ENCODE data around the gene MEIS1.

Gene MEIS1

DNA sequence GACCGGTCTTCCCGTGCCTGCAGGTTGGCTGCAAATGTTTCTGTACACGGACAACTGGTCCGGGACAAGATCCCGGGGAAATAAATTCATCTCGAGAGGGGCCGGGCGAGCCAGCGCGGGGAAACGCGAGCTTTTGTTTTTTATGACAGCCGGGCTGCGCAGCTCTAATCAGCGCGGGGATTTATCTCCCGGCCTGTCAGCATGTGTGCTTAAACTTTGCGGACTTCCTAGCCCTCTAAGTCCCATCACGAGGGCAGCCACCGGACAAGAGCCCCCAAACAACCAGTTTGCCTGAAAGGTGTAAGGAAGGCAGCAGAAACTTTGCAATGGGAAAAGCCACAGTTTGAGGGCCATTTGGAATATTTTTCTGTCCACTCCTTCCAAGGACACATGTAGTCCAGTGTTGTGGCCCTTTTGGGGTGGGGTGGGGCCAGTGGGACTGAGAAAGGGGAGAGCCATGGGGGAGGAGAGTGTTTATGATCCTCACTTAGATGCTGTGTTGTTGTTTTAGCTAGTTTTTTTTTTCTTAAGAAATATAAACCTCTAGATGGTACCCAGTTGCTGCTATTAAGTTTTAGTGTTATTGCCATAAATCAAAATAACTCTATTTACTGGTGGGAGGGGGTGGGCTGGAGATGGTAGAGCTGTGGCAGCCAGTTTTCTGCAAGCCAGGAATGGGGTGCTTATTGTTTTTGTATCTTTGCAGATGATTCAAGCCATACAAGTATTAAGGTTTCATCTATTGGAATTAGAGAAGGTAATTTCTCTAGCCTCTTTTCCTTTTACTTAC lies 6.0 kb downstream of the MEIS1 start:
- peak; percentile 64 for DNase-seq (ENCODE audit: low read depth)
- H3K4me3 ChIP-seq (ENCODE audit: control insufficient read depth, low read depth, low read length), result peak overlapping the region; percentile 74
- TF ChIP-seq, protein P1, sequence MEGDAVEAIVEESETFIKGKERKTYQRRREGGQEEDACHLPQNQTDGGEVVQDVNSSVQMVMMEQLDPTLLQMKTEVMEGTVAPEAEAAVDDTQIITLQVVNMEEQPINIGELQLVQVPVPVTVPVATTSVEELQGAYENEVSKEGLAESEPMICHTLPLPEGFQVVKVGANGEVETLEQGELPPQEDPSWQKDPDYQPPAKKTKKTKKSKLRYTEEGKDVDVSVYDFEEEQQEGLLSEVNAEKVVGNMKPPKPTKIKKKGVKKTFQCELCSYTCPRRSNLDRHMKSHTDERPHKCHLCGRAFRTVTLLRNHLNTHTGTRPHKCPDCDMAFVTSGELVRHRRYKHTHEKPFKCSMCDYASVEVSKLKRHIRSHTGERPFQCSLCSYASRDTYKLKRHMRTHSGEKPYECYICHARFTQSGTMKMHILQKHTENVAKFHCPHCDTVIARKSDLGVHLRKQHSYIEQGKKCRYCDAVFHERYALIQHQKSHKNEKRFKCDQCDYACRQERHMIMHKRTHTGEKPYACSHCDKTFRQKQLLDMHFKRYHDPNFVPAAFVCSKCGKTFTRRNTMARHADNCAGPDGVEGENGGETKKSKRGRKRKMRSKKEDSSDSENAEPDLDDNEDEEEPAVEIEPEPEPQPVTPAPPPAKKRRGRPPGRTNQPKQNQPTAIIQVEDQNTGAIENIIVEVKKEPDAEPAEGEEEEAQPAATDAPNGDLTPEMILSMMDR (conservative IDR thresholded peaks at IDR 0.05; ENCODE audit: control insufficient read depth, insufficient read depth, low read depth, low read length), result no peak

DNA sequence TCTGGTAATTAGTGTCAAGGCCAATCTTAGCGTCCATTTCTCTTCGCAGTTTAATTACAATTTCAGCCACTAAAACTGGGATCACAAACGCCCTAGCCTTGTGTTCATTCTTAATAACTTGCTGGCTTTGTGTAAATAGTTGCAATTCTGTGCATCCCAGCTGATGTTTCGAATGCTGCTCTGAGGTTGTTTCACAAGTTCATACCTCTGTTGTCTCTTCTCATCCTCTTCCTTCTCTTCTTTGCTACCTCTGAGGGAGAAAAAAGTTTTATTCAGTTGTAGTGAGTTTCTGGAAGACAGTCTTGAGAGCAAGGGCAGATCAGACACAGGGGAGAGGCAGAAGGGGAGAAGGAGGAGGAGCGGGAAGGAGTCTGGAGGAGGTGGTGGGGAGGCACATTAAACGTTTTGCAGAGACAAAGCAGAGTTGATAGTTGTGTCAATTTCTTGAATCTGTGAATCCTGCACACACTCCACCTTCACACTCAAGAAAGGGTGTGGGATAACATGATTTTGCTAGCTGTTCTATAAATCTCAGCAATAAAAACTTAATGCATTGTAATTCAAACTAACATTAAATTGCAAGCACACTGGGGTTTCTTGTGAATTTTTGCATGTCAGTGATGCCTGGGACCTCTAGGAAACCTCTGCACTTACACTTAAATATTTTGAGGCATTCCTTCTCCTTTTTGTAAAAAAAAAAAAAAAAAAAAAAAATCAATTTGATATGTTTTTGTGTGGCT lies 6.8 kb downstream of the MEIS1 start:
- peak overlapping the region; percentile 74 for H3K4me3 ChIP-seq (ENCODE audit: control insufficient read depth, low read depth, low read length)
- TF ChIP-seq, protein P1 (conservative IDR thresholded peaks at IDR 0.05; ENCODE audit: control insufficient read depth, insufficient read depth, low read depth, low read length), result no peak
- DNase-seq (ENCODE audit: low read depth), result peak; percentile 42

DNA sequence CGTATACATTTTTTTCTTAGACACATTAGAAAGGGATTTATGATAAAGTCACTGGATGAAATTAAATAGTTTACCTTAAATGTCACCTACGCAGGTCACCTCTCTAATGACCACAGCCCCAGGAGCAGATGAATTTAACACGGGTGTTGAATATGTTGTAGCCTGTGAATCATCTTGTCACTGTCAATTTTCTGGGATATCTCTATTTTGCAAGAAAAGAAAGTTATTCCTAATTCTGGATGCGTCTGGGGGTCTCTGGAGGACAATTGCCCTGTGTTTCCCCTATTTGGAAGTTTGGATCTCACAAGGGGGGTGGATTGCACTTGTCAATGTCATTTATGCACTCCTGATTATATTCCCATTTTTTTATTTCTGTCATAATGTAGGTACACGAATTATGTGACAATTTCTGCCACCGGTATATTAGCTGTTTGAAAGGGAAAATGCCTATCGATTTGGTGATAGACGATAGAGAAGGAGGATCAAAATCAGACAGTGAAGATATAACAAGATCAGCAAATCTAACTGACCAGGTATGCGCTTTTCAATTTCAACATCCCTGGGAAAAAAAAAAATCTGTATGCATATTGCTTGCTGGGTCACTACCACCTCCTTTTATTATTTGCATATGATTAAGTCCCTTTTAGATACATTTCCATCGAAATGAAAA lies 7.7 kb downstream of the MEIS1 start:
- no peak for DNase-seq (ENCODE audit: low read depth)
- H3K4me3 ChIP-seq (ENCODE audit: control insufficient read depth, low read depth, low read length), result peak overlapping the region; percentile 33
- TF ChIP-seq, protein P1 (conservative IDR thresholded peaks at IDR 0.05; ENCODE audit: control insufficient read depth, insufficient read depth, low read depth, low read length), result no peak

DNA sequence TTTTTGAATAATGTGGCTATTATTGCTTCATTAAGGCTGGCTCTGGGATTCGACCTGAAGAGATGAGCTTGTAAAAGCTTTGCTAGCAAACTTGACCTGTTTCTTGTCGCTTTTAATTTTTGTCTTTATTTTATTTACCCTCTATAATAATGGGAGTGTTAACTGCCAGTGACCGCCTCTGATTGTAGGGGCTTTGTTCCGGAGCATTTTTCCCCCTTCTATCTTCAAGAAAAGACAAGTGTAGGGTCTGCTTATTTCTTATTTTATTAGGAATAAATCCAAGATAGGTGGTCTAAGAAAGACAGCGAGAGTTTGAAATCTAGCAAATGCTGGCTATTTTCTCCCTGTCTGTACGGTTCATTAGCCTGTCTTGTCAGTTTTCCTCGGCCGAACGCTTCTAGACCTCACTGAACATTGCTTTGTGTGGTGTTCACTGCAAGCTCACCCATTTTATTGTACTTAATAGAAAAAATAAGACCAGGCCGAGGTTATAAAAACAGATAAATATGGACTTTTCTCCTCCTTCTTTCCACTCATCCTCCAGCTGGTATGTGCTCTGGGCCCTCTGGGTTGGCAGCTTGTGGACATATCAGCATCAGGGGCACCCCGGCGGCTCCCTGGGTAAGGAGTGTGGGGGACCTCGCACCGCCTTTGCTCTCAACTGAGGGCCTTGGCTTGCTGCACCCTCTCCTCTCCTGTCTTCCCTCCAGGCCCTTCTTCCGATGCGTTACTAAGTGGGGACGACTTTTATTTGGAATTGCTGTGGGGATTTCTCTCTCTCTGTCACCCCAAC lies 8.5 kb downstream of the MEIS1 start:
- TF ChIP-seq, protein P1 (conservative IDR thresholded peaks at IDR 0.05; ENCODE audit: control insufficient read depth, insufficient read depth, low read depth, low read length), result no peak
- peak; percentile 54 for DNase-seq (ENCODE audit: low read depth)
- peak overlapping the region; percentile 33 for H3K4me3 ChIP-seq (ENCODE audit: control insufficient read depth, low read depth, low read length)

DNA sequence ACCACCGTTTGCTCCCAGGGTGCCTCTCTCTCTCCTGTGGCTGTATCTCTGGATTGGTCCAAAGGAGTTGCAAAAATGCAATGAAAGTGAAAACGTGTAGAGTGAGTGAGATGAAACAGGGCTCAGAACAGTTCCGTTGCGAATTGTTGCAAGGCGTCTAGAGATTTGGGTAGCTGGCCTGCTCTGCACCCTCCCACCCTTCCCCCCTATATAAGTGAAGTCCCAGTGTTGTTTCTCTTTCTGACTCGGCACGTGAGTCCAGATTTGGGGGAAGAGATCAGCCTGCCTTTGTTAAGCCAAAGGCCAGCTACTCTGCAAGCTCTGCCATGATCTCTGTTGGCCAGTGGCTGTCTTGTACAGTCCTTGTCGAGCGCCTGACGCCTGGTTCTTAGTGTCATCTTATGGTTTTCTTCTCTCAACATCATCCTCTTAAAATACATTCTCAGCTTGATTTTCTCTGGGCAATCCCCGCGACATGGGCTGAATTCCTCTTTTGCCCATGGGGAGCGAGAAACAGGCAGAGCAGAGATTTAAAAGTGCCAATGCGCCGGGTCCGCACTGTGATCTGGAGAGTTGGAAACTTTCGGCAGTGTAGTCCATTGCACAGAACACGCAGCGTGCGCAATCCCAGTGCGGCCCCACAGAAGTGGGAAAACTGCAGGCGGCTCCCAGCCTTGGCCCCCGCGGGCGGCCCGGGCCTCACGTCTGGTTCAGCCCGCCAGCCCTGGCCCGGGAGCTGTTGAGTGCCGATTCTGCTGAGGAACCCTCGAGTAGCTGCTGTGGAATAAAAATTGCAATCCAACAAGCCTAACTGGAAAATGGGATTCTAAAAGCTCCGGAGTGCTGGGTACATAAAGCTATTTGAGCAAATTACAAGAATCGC lies 9.3 kb downstream of the MEIS1 start:
- TF ChIP-seq, protein P1 (conservative IDR thresholded peaks at IDR 0.05; ENCODE audit: control insufficient read depth, insufficient read depth, low read depth, low read length), result no peak
- peak overlapping the region; percentile 33 for H3K4me3 ChIP-seq (ENCODE audit: control insufficient read depth, low read depth, low read length)
- DNase-seq (ENCODE audit: low read depth), result peak; percentile 73

Measured in fibroblast of mammary gland (primary cell).